PC-3 (cell line): ENCODE measurements around the gene PTPRF.

Experiments
- CTCF ChIP-seq: fragments of 300-600 bp; sonication (generic); conservative IDR thresholded peaks from 2 replicates; pipeline ENCODE4 v1.5.1; 2017; ENCODE audit warnings: antibody characterized with exemption, low read depth, mild to moderate bottlenecking, low read length
- EZH2 ChIP-seq: fragments of 300-600 bp; sonication (generic); IDR thresholded peaks from one replicate; pipeline ENCODE4 v1.6.1; 2017; ENCODE audit warnings: antibody characterized with exemption, mild to moderate bottlenecking, low read length; ENCODE audit not compliant: unreplicated experiment

GRCh38 chr1:43573066-43573800, 42.5 kb downstream of the PTPRF start:
- no peak for TF ChIP-seq CTCF
- no peak for TF ChIP-seq EZH2
